Ovary (tissue), 3 donors: ENCODE results near the gene FKBP14.
A peak's percentile ranks its signal among the peaks of the same experiment; 100 is the strongest.

Source experiments
- POLR2A ChIP-seq: fragments of 450-650 bp; IDR thresholded peaks from one replicate; pipeline ENCODE4 v1.6.1; 2017; ENCODE audit warnings: antibody characterized with exemption, mild to moderate bottlenecking, moderate library complexity
- TF ChIP-seq, protein P1 (sequence below), 3 donors: fragments of 450-650 bp in 2 of 3; fragments of 200-600 bp in 1 of 3; IDR thresholded peaks; one replicate each; pipeline versions ENCODE4 v1.5.1 to v1.8.0; 2016 to 2022; ENCODE audit warnings: antibody characterized with exemption in 3 of 3, mild to moderate bottlenecking in 1 of 3
- donor health status: DM: no; HTN: no; CAD: no.

DNA sequence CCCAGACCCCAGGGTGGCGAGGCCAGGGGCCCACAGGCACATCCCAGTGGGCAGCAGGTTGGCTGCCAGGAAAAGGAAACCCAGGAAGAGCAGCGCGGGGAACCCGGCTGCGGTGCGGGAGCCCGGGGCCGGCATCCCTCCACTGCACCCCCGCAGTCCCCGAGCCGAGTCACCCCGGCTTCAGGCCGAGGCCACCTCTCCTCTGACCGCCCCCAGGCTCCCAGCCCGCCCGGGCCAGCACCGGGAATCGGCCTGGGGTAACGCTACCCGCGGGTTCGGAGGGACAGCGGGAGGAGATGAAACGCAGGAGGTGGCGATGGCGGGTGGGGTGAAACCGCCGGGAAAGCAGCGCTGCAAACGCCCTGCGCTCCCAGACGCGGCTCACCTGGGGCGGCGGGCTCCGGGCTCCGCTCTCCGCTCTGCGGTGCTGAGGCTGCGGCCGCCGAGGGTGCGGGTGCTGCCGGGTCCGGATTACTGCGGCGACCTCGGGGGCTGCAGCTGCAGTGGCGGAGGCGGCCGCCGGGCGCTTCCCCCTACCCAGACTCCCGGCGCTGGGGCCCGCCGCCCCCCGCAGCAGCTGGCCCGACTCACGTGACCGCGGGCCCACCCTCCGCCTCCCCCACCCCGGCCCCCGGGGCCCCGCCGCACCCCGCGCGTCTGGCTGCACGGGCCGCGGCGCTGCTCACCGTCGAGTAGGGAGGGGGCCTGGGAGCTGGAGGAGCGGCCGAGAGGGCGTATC is 37.1 kb downstream of the FKBP14 start, which contains the start of gene SCRN1:
- TF ChIP-seq, protein P1, sequence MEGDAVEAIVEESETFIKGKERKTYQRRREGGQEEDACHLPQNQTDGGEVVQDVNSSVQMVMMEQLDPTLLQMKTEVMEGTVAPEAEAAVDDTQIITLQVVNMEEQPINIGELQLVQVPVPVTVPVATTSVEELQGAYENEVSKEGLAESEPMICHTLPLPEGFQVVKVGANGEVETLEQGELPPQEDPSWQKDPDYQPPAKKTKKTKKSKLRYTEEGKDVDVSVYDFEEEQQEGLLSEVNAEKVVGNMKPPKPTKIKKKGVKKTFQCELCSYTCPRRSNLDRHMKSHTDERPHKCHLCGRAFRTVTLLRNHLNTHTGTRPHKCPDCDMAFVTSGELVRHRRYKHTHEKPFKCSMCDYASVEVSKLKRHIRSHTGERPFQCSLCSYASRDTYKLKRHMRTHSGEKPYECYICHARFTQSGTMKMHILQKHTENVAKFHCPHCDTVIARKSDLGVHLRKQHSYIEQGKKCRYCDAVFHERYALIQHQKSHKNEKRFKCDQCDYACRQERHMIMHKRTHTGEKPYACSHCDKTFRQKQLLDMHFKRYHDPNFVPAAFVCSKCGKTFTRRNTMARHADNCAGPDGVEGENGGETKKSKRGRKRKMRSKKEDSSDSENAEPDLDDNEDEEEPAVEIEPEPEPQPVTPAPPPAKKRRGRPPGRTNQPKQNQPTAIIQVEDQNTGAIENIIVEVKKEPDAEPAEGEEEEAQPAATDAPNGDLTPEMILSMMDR (IDR thresholded peaks at IDR 0.05) = peak in 1 of 3 donors; percentile 18
- no peak for TF ChIP-seq POLR2A
